Adrenal gland (tissue), 12 donors: ENCODE data around the gene BSN. TPM values are rescaled to one million over a fixed set of nuclear protein-coding genes. Genes with fewer than 3 reads are reported as not detected.

Experiments
- DNase-seq, 7 donors: peaks; one replicate each; pipeline ENCODE4 v3.0.0-alpha.2; 2019 to 2020
- H3K27ac ChIP-seq, 5 donors: fragments of 200-600 bp; sonication (generic) in 4 of 5; 1 replicate in 3 of 5; 2 replicates in 2 of 5; pipeline versions ENCODE4 v1.5.1 to v1.8.0; 2016 to 2020; ENCODE audit warnings: mild to moderate bottlenecking in 1 of 5
- H3K27me3 ChIP-seq: fragments of 200-600 bp; 2 replicates; pipeline ENCODE4 v1.8.0; 2021
- H3K36me3 ChIP-seq, 2 donors: fragments of 200-600 bp; replicated peaks in 1 of 2; 1 replicate in 1 of 2; 2 replicates in 1 of 2; pipeline versions ENCODE4 v1.5.1 to v1.8.0; 2018 to 2022
- H3K4me1 ChIP-seq, 2 donors: fragments of 200-600 bp; replicated peaks in 1 of 2; 1 replicate in 1 of 2; 2 replicates in 1 of 2; pipeline versions ENCODE4 v1.5.1 to v1.8.0; 2018 to 2021
- H3K4me3 ChIP-seq, 4 donors: fragments of 200-600 bp; sonication (generic) in 3 of 4; one replicate each; pipeline ENCODE4 v1.5.1; 2016 to 2018
- H3K9me3 ChIP-seq, 3 donors: fragments of 200-600 bp; sonication (generic) in 1 of 3; replicated peaks in 1 of 3; 1 replicate in 2 of 3; 2 replicates in 1 of 3; pipeline versions ENCODE4 v1.5.1 to v1.8.0; 2016 to 2021
- CTCF ChIP-seq, 6 experiments: fragments of 450-650 bp in 4 of 6; fragments of 200-600 bp in 2 of 6; sonication (generic) in 1 of 6; IDR thresholded peaks; 1 replicate in 5 of 6; 2 replicates in 1 of 6; pipeline versions ENCODE4 v1.5.1 to v1.8.0; 2016 to 2021; ENCODE audit warnings: antibody characterized with exemption in 6 of 6, mild to moderate bottlenecking in 2 of 6, moderate library complexity in 1 of 6
- POLR2A ChIP-seq, 2 donors: fragments of 450-650 bp; IDR thresholded peaks; one replicate each; pipeline ENCODE4 v1.6.1; 2017; ENCODE audit warnings: antibody characterized with exemption in 2 of 2, mild to moderate bottlenecking in 2 of 2, moderate library complexity in 1 of 2
- WGBS, 4 donors: extraction: QIAGEN DNeasy Blood & Tissue Kit in 2 of 4; methylation state at CpG; one replicate each; pipeline versions ENCODE4 v1.1.5 to v1.1.7; 2013 to 2017; 5-methylcytosine and 5-hydroxymethylcytosine counted together
- intact Hi-C, 2 donors: fragments of 100-400 bp; cut with DNase I; formaldehyde crosslinking; loops; one replicate each; pipeline versions ENCODE4 v1.14.1 to v1.15.0; 2022 to 2023
- polyA plus RNA-seq, 3 donors: library from polyadenylated mRNA; stranded (reverse); fragments of 200-250 nt in 2 of 3; fragments of 350-450 nt in 1 of 3; fragmentation: Illumina TruSeq in 1 of 3; extraction: RNeasy Lipid Tissue Mini Kit (QIAGEN cat#74804) in 1 of 3; gene quantifications; one replicate each; pipeline ENCODE4 v1.2.3, GENCODE V29; 2013 to 2014
- total RNA-seq, 9 donors: library from RNA; depleted of rRNA in 4 of 9; stranded (reverse); fragments of >200 nt in 4 of 9; fragments of 120-200 nt in 1 of 9; fragmentation: NEBNext Ultra II Directional in 1 of 9; extraction: Animal tissue kit (Norgen Biotek cat#: 25700) in 1 of 9; gene quantifications; one replicate each; pipeline versions ENCODE4 v1.1.0 to v1.2.4, GENCODE V29; 2013 to 2023
- donor health status: healthy with polysubstance abuse.
- donor health status: Bipolar disorder and iron deficiency.
- donor health status: DM: yes; HTN: yes; CAD: no.
- donor health status: DM: no; HTN: no; CAD: no.
- donor health status: DM: no; HTN: no; CAD: no.
- donor health status: DM: yes; HTN: yes; CAD: no.

Gene BSN
- total and polyA plus RNA-seq, 12 donors = 0.27 to 4.6 (median 1.5) TPM

- Histone ChIP-seq H3K27ac (no peak overlapping the region), H3K4me3 (no peak overlapping the region), H3K9me3 (no peaks in the 10 kb centered on the region), H3K36me3 (no peaks in the 10 kb centered on the region), H3K4me1 (no peaks in the 10 kb centered on the region), H3K27me3 (no peaks in the 10 kb centered on the region)
- TF ChIP-seq CTCF (IDR thresholded peaks at IDR 0.05) = no peak
- no peak for TF ChIP-seq POLR2A (IDR thresholded peaks at IDR 0.05)
- intact Hi-C loops = no loop called here
- 85 to 100% (median 96%) methylated on average over 1 of the region's 1 CpG; no CpG with 5 or more reads in 1 of the 4 donors for WGBS, 4 donors
- no peak for DNase-seq
These were observed 72.5 kb downstream of the BSN start for GRCh38 chr3:49626796-49627195.

- DNase-seq = no peak
- intact Hi-C loops = no loop called here
- H3K27me3 ChIP-seq = no peaks in the 10 kb centered on the region
- H3K9me3 ChIP-seq = no peaks in the 10 kb centered on the region
- WGBS, 4 donors = 92 to 100% (median 95%) methylated on average over 1 to 5 of the region's 5 CpGs
- no peaks in the 10 kb centered on the region for H3K36me3 ChIP-seq
- no peaks in the 10 kb centered on the region for H3K4me1 ChIP-seq
- H3K4me3 ChIP-seq = no peak overlapping the region
- no peak overlapping the region for H3K27ac ChIP-seq
- no peak for TF ChIP-seq POLR2A (IDR thresholded peaks at IDR 0.05)
- no peak for TF ChIP-seq CTCF (IDR thresholded peaks at IDR 0.05)
These were observed 73.4 kb downstream of the BSN start for GRCh38 chr3:49627634-49628033.

GRCh38 chr3:49628249-49628648 is 74.0 kb downstream of the BSN start:
- Histone ChIP-seq H3K4me1 (no peaks in the 10 kb centered on the region), H3K9me3 (no peaks in the 10 kb centered on the region), H3K27me3 (no peaks in the 10 kb centered on the region), H3K27ac (no peak overlapping the region), H3K4me3 (no peak overlapping the region), H3K36me3 (no peaks in the 10 kb centered on the region)
- TF ChIP-seq CTCF (IDR thresholded peaks at IDR 0.05) = no peak
- TF ChIP-seq POLR2A (IDR thresholded peaks at IDR 0.05) = no peak
- no peak for DNase-seq
- intact Hi-C loops = no loop called here
- 79 to 94% (median 91%) methylated on average over 2 of the region's 2 CpGs for WGBS, 4 donors

GRCh38 chr3:49629451-49629850 is 75.2 kb downstream of the BSN start:
- Histone ChIP-seq H3K4me1 (no peaks in the 10 kb centered on the region), H3K9me3 (no peaks in the 10 kb centered on the region), H3K27me3 (no peaks in the 10 kb centered on the region), H3K36me3 (no peaks in the 10 kb centered on the region), H3K4me3 (no peak overlapping the region), H3K27ac (no peak overlapping the region)
- intact Hi-C loops = no loop called here
- WGBS, 4 donors = 91 to 96% (median 93%) methylated on average over 3 to 4 of the region's 4 CpGs
- no peak for DNase-seq
- no peak for TF ChIP-seq CTCF (IDR thresholded peaks at IDR 0.05)
- TF ChIP-seq POLR2A (IDR thresholded peaks at IDR 0.05) = no peak
